NK-92 (cell line): ENCODE results near the gene AHNAK.

Experiments used
- DNase-seq: peaks from one replicate; lab custom pipeline; 2025; ENCODE audit not compliant: unreplicated experiment; lab: John Stamatoyannopoulos, UW

AHNAK gene

DNA sequence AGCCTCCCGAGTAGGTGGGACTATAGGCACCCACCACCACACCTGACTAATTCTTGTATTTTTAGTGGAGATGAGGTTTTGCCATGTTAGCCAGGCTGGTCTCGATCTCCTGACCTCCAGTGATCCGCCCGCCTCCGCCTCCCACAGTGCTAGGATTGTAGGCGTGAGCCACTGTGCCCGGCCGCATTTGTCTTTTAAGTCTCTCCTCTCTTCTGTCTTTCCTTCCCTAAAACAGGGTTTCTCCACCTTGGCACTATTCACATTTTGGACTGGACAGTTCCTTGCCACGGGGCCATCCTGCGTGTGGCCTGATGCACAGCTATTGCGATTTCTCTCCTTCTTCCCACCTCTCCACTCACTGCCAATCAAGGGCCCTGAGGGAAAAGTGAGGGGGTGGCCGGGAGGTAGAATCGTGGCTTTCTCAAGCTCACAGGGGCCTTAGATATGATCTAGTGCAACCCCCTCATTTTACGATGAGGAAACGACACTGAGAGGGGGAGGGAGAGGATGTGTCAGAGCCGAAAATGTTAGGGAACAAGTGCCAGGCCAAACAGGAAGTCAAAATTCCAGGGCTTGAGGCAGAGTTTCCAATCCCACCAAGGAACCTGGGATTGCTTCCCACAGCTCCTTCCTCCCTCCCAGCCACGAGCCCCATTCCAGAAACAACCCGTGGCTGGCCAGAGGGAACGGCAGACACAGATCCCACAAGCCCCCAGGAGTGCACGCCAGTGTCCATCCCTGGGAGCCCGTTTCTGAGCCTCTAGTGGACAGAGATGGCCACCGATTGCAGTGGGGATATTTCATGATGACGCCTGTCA is 106.6 kb downstream of the AHNAK start:
- DNase-seq = no peak

DNA sequence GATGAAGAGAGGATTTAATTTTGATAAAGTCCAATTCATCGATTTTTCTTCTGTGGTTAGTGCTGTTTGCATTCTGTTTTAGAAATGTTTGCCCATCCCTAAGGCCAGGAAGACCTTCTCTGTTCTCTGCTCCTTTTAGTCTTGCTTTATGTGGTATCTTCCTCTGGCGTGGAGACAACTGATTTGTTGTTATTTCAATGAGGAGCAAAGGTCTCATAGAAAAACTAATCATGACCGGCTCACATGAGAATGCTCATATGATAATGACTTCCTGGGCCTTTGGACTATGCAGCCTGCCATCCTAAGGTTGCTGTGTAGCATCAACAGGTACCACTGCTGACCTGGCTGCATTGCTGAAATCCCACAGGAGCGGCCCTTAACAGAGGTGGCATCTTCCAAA is 108.0 kb downstream of the AHNAK start:
- DNase-seq = no peak

DNA sequence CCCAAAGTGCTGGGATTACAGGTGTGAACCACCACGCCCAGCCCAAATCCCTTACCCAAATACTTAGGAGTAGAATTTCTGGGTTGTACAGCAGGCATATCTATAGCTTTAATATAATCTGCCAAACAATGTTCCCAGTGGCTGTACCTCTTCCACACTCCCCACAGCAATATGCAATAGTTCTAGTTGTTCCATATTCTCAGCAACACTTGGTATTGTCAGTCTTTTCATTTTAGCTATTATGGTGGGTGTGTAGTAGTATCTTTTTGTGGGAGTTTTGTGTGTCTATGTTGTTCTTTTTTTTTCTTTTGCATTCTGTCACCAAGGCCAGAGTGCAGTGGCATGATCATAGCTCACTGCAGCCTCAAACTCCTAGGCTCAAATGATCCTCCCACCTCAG is 109.0 kb downstream of the AHNAK start:
- no peak for DNase-seq

- DNase-seq = no peak
Observed at GRCh38 chr11:62435846-62436660, 110.6 kb downstream of the AHNAK start.

GRCh38 chr11:62433904-62434276 is 112.7 kb downstream of the AHNAK start:
- no peak for DNase-seq

GRCh38 chr11:62433141-62433903 is 113.3 kb downstream of the AHNAK start:
- DNase-seq = no peak

DNA sequence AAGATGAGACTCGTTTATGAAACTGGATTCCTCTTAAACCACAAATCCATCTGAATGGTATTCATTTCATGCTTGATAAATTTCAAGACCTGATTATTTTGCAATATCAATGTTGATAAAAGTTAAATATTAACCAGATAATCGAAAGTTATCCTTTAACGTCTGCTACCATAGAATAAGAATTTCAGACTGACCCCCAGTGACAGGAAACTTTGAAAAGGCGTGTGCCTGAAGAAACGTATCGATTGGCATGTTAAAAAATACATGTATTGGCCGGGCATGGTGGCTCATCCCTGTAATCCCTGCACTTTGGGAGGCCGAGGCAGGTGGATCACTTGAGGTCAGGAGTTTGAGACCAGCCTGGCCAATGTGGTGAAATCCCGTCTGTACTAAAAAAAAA is 113.9 kb downstream of the AHNAK start:
- no peak for DNase-seq

- no peak for DNase-seq
Observed at GRCh38 chr11:62431171-62431901, 115.3 kb downstream of the AHNAK start.

DNA sequence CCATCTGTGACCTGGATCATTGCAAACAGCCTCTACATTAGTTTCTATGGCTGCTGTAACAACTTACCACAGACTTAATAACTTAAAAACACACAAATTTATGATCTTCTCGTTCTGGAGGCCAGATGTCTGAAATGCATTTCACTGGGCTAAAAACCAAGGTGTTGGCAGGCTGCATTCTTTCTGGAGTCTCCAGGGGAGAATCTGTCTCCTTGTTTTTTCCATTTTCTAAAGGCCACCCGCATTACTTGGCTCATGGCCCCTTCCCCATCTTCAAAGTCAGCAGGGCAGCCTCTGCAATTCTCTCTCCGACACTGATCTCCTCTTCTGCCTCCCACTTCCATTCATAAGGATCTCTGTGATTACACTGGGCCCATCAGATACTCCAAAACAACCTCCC is 116.2 kb downstream of the AHNAK start:
- DNase-seq = no peak

DNA sequence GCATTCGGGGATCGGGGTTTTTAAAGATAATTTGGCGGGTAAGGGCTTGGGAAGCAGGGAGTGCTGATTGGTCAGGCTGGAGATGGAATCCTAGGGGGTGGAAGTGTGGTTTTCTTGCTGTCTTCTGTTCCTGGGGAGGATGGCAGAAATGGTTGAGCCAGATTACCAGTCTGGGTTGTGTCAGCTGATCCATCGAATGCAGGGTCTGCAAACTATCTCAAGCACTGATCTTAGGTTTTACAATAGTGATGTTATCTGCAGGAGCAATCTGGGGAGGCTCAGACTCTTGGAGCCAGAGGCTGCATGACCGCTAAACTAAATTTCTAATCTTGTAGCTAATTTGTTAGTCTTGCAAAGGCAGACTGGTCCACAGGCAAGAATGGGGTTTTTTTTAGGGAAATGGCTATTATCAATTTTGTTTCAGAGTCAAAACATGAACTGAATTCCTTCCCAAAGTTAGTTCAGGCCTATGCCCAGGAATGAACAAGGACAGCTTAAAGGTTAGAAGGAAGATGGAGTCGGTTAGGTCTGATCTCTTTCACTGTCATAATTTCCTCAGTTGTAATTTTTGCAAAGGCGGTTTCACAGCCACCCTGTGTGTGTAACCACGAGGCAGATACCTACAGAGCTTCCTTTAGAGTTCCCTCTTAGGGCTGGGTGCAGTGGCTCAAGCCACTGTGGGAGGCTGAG is 117.6 kb downstream of the AHNAK start:
- DNase-seq = no peak

GRCh38 chr11:62427630-62428233 is 118.9 kb downstream of the AHNAK start:
- no peak for DNase-seq

- DNase-seq = no peak
Observed at GRCh38 chr11:62423012-62423411, 123.6 kb downstream of the AHNAK start.

DNA sequence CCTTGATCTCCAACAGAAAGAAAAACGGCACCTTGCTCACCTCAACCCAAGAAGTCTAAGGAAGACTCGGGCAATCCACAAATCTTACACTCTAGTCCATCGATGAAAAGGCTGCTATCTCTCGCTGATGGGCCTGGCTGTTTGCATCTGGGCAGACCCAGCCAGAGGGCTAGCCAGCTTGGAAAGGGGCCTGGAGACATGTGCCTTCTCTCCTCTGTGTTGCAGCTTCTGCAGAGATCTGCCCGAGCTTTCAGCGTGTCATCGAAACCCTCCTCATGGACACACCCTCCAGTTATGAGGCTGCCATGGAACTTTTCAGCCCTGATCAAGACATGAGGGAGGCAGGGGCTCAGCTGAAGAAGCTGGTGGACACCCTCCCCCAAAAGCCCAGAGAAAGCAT is 124.6 kb downstream of the AHNAK start:
- no peak for DNase-seq

DNA sequence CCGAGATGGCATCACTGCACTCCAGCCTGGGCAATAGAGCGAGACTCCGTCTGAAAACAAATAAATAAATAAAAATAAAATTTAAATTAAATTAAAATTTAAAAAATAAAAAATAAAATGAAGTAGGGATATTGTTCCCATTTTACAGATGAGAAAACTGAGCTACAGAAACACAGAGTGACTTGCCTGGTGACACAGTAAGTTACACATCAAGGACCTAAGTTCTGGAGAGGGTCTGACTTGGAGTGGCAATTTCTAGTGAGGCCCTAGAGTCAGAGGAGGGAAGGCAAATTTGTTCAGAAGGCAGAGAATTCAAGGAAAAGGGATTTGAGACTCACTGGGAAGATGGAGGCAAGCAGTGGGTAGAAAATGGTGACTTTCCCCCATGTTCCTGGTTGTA is 125.7 kb downstream of the AHNAK start:
- no peak for DNase-seq

DNA sequence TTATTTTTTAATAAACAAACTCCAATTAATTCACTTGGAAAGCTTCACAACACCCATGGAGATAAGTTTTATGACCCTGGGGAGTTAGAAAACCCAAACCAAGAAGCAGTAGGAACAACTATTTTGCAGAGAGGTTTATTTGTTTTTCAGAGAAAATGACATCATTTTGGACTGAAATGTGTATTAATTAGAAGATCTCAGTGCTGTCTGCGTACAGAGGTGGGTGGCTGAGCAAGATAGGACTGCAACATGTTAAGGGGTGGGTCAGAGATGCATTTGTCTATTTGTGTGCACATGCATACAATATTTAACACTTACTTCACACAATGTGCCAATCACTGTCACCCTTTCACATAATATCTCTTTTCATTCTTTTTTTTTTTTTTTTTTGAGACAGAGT is 126.7 kb downstream of the AHNAK start:
- DNase-seq = no peak

DNA sequence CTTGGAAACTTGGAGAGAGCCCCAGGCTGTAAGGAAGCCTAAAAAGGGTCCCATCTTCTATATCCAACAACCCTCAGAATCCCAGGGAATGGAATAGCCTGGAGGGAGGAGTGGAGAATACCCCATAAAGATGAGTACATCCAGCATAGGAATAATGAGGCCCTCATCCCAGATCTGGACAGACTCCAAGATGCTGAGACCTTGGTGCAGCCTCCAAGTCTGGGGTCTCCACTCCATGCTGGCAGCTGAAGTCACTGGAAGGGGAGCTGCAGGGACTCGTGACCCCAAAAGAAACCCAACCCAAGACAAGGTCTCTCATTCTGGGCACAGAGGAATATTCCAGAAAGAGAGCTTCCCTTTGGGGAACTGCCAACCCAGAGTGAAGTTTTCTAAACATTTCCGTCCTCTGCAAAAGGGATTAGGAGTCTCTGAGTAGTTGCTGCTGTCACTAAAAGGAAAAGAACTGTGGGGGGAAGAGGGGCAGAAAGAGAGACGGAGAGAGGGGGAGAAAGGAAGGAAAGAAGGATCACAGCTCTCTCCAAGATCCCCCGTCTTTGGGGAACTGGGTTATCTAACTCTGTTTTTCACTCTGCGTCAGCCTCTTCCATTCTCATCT is 127.2 kb downstream of the AHNAK start:
- no peak for DNase-seq

- no peak for DNase-seq
Observed at GRCh38 chr11:62418733-62419132, 127.9 kb downstream of the AHNAK start, which contains the start of gene SCGB1A1. Gene SCGB1A1, plus strand, starts transcription at chr11:62419033. Its CDS starts 63 bp downstream, at chr11:62419096.

DNA sequence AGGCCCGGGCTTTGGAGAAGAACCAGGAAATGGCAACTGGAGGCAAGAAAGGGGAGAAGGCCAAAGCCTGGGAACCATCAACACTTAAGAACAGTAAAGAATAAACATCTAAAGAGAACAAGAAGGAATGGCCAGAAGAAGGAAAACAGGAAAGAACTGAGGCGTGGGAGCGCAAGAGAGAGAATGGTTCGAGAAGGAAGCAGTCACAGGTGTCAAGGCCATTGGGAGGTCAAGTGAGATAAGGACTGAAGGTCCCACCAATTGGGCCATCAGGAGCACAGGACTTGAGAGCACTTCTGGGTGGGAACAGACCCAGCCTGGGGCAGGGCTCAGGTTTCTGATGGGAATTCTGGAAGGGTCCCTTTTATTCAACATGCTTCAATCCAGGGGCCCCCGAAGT is 128.5 kb downstream of the AHNAK start:
- DNase-seq = no peak

GRCh38 chr11:62416596-62416995 is 130.0 kb downstream of the AHNAK start:
- DNase-seq = no peak
